Ishikawa (cell line): Measurements from ENCODE around the gene CDC42BPB.

Experiments used
- CEBPB ChIP-seq: IDR thresholded peaks from 2 replicates; pipeline ENCODE4 v1.6.1; 2012
- CREB1 ChIP-seq: IDR thresholded peaks from 2 replicates; pipeline ENCODE4 v1.6.1; 2012; ENCODE audit warnings: low read depth
- EGR1 ChIP-seq: IDR thresholded peaks from 2 replicates; pipeline ENCODE4 v1.6.1; 2012
- EP300 ChIP-seq: IDR thresholded peaks from 2 replicates; pipeline ENCODE4 v1.6.1; 2012; ENCODE audit warnings: borderline replicate concordance
- FOXM1 ChIP-seq: IDR thresholded peaks from 2 replicates; pipeline ENCODE4 v1.6.1; 2012; ENCODE audit warnings: low read depth, borderline replicate concordance
- MAX ChIP-seq: IDR thresholded peaks from 2 replicates; pipeline ENCODE4 v1.6.1; 2012
- NFIC ChIP-seq: IDR thresholded peaks from 2 replicates; pipeline ENCODE4 v1.6.1; 2012
- RAD21 ChIP-seq: IDR thresholded peaks from 2 replicates; pipeline ENCODE4 v1.6.1; 2012; ENCODE audit warnings: low read depth
- REST ChIP-seq: IDR thresholded peaks from 2 replicates; pipeline ENCODE4 v1.6.1; 2012; ENCODE audit warnings: low read depth, mild to moderate bottlenecking
- TAF1 ChIP-seq: IDR thresholded peaks from 2 replicates; pipeline ENCODE4 v1.6.1; 2012; ENCODE audit warnings: low read depth, mild to moderate bottlenecking
- TCF12 ChIP-seq: IDR thresholded peaks from 2 replicates; pipeline ENCODE4 v1.6.1; 2012; ENCODE audit warnings: low read depth
- TEAD4 ChIP-seq: IDR thresholded peaks from 2 replicates; pipeline ENCODE4 v1.6.1; 2012
- USF1 ChIP-seq: IDR thresholded peaks from 2 replicates; pipeline ENCODE4 v1.6.1; 2012
- YY1 ChIP-seq: IDR thresholded peaks from 2 replicates; pipeline ENCODE4 v1.6.1; 2012; ENCODE audit warnings: low read depth
- ZBTB7A ChIP-seq: IDR thresholded peaks from 2 replicates; pipeline ENCODE4 v1.6.1; 2012; ENCODE audit warnings: low read depth

Gene CDC42BPB

GRCh38 chr14:103019826-103020225 is 37.5 kb downstream of the CDC42BPB start:
- TF ChIP-seq TCF12 (no peak), TEAD4 (no peak), YY1 (no peak), CEBPB (no peak), EP300 (no peak), NFIC (no peak), REST (no peak), TAF1 (no peak), EGR1 (no peak), ZBTB7A (no peak), CREB1 (no peak), FOXM1 (no peak)

GRCh38 chr14:103019236-103019635 is 38.1 kb downstream of the CDC42BPB start:
- TF ChIP-seq USF1 (no peak), TCF12 (no peak), REST (no peak), FOXM1 (no peak), EGR1 (no peak), YY1 (no peak), EP300 (no peak), MAX (no peak), TEAD4 (no peak), RAD21 (no peak), CREB1 (no peak), ZBTB7A (no peak), CEBPB (no peak), NFIC (no peak), TAF1 (no peak)

- TF ChIP-seq NFIC (no peak), EP300 (no peak), CREB1 (no peak), EGR1 (no peak), MAX (no peak)
These were observed 40.8 kb downstream of the CDC42BPB start for GRCh38 chr14:103016594-103016993.

- TF ChIP-seq TEAD4: no peak
- no peak for TF ChIP-seq FOXM1
- no peak for TF ChIP-seq NFIC
- TF ChIP-seq CREB1: no peak
- TF ChIP-seq MAX: no peak
These were observed 41.3 kb downstream of the CDC42BPB start for GRCh38 chr14:103016071-103016470.

- TF ChIP-seq YY1 (no peak), RAD21 (no peak), REST (no peak), USF1 (no peak), CEBPB (no peak)
These were observed 41.9 kb downstream of the CDC42BPB start for GRCh38 chr14:103015426-103015825.
